Uterus (tissue), 4 donors: Measurements from ENCODE around the gene NCOA5. TPM values are rescaled to one million over a fixed set of nuclear protein-coding genes. Genes with fewer than 3 reads are reported as not detected.

ENCODE experiments used
- DNase-seq, 2 donors: peaks; one replicate each; pipeline ENCODE4 v3.0.0-alpha.2; 2019 to 2020
- H3K27ac ChIP-seq, 2 donors: fragments of 200-600 bp; sonication (generic); 1 replicate in 1 of 2; 2 replicates in 1 of 2; pipeline ENCODE4 v1.5.1; 2016 to 2018
- H3K27me3 ChIP-seq, 2 donors: fragments of 200-600 bp; sonication (generic); one replicate each; pipeline ENCODE4 v1.5.1; 2018 to 2019; ENCODE audit warnings: control low read depth in 1 of 2
- H3K36me3 ChIP-seq, 2 donors: fragments of 200-600 bp; sonication (generic); one replicate each; pipeline ENCODE4 v1.5.1; 2019; ENCODE audit warnings: control low read depth in 1 of 2
- H3K4me1 ChIP-seq, 2 donors: fragments of 200-600 bp; sonication (generic); one replicate each; pipeline ENCODE4 v1.5.1; 2018 to 2019; ENCODE audit warnings: control low read depth in 1 of 2
- H3K4me3 ChIP-seq, 2 donors: fragments of 200-600 bp; sonication (generic); 1 replicate in 1 of 2; 2 replicates in 1 of 2; pipeline ENCODE4 v1.5.1; 2018 to 2019; ENCODE audit warnings: mild to moderate bottlenecking in 1 of 2
- H3K9me3 ChIP-seq, 2 donors: fragments of 200-600 bp; sonication (generic); one replicate each; pipeline ENCODE4 v1.5.1; 2019; ENCODE audit warnings: control low read depth in 1 of 2
- CTCF ChIP-seq, 4 experiments: fragments of 200-600 bp in 2 of 4; fragments of 450-650 bp in 2 of 4; sonication (generic) in 2 of 4; IDR thresholded peaks; one replicate each; pipeline ENCODE4 v1.5.1; 2016 to 2019; ENCODE audit warnings: antibody characterized with exemption in 4 of 4, mild to moderate bottlenecking in 2 of 4, moderate library complexity in 1 of 4
- POLR2A ChIP-seq, 2 donors: fragments of 450-650 bp; IDR thresholded peaks; one replicate each; pipeline ENCODE4 v1.6.1; 2016; ENCODE audit warnings: antibody characterized with exemption in 2 of 2, mild to moderate bottlenecking in 1 of 2, moderate library complexity in 1 of 2
- intact Hi-C: fragments of 100-400 bp; cut with DNase I; formaldehyde crosslinking; loops from one replicate; pipeline ENCODE4 v1.15.1; 2023; ENCODE audit warnings: low total_unique reads
- total RNA-seq, 4 donors: library from RNA; depleted of rRNA in 3 of 4; stranded (reverse); fragments of >200 nt in 3 of 4; gene quantifications; one replicate each; pipeline versions ENCODE4 v1.1.0 to v1.2.4, GENCODE V29; 2014 to 2023
- donor health status: DM: yes; HTN: yes; CAD: no.

The NCOA5 gene
- total RNA-seq, 4 donors from 2014 or later = 8.2 to 37.8 (median 29.5) TPM

GRCh38 chr20:46047821-46048220, 41.9 kb downstream of the NCOA5 start:
- Histone ChIP-seq H3K27ac (no peak overlapping the region), H3K9me3 (no peaks in the 10 kb centered on the region), H3K36me3 (no peaks in the 10 kb centered on the region), H3K27me3 (no peaks in the 10 kb centered on the region), H3K4me3 (no peak overlapping the region), H3K4me1 (no peaks in the 10 kb centered on the region)
- DNase-seq = no peak
- TF ChIP-seq POLR2A (IDR thresholded peaks at IDR 0.05) = no peak
- TF ChIP-seq CTCF (IDR thresholded peaks at IDR 0.05) = no peak
- intact Hi-C loops = no loop called here

GRCh38 chr20:46046588-46047310, 43.0 kb downstream of the NCOA5 start:
- Histone ChIP-seq H3K36me3 (no peaks in the 10 kb centered on the region), H3K4me1 (no peaks in the 10 kb centered on the region), H3K27me3 (no peaks in the 10 kb centered on the region), H3K9me3 (no peaks in the 10 kb centered on the region), H3K27ac (no peak overlapping the region), H3K4me3 (no peak overlapping the region)
- no peak for DNase-seq
- TF ChIP-seq POLR2A (IDR thresholded peaks at IDR 0.05) (no peak), CTCF (IDR thresholded peaks at IDR 0.05) (no peak)
- intact Hi-C loops = no loop called here

GRCh38 chr20:46044896-46045295, 44.9 kb downstream of the NCOA5 start:
- DNase-seq = no peak
- H3K36me3 ChIP-seq = no peaks in the 10 kb centered on the region
- no peak overlapping the region for H3K27ac ChIP-seq
- H3K4me3 ChIP-seq = no peak overlapping the region
- H3K9me3 ChIP-seq = no peaks in the 10 kb centered on the region
- no peaks in the 10 kb centered on the region for H3K4me1 ChIP-seq
- TF ChIP-seq CTCF (IDR thresholded peaks at IDR 0.05) (no peak), POLR2A (IDR thresholded peaks at IDR 0.05) (no peak)
- intact Hi-C loops = no loop called here
- H3K27me3 ChIP-seq = no peaks in the 10 kb centered on the region

- no peak for DNase-seq
- no peaks in the 10 kb centered on the region for H3K4me1 ChIP-seq
- H3K4me3 ChIP-seq = no peak overlapping the region
- no peaks in the 10 kb centered on the region for H3K27me3 ChIP-seq
- intact Hi-C loops = no loop called here
- no peak overlapping the region for H3K27ac ChIP-seq
- no peaks in the 10 kb centered on the region for H3K36me3 ChIP-seq
- H3K9me3 ChIP-seq = no peaks in the 10 kb centered on the region
- TF ChIP-seq CTCF (IDR thresholded peaks at IDR 0.05) = no peak
- TF ChIP-seq POLR2A (IDR thresholded peaks at IDR 0.05) = no peak
Measured at GRCh38 chr20:46043556-46043955, 46.2 kb downstream of the NCOA5 start.

GRCh38 chr20:46040902-46041535, 48.7 kb downstream of the NCOA5 start:
- Histone ChIP-seq H3K27ac (no peak overlapping the region), H3K4me3 (no peak overlapping the region), H3K27me3 (no peaks in the 10 kb centered on the region), H3K9me3 (no peaks in the 10 kb centered on the region), H3K36me3 (no peaks in the 10 kb centered on the region), H3K4me1 (no peaks in the 10 kb centered on the region)
- TF ChIP-seq POLR2A (IDR thresholded peaks at IDR 0.05) (no peak), CTCF (IDR thresholded peaks at IDR 0.05) (no peak)
- intact Hi-C loops = no loop called here
- DNase-seq = no peak
